Measurements from ENCODE around the gene DDX20.

The DDX20 gene

GRCh38 chr1:111731956-111732355 is 23.7 kb upstream of the DDX20 start:
- DNase-seq (ENCODE audit: insufficient read length, low spot score) (no peak), FAIRE-seq (no peak)
- no peak for TF ChIP-seq SPI1 (IDR thresholded peaks at IDR 0.05; ENCODE audit: low read depth, low read length)
- TF ChIP-seq PAX5 (IDR thresholded peaks at IDR 0.05; ENCODE audit: insufficient read depth, low read length, severe bottlenecking) = no peak
- no peak for TF ChIP-seq POLR2AphosphoS5 (IDR thresholded peaks at IDR 0.05; ENCODE audit: low read depth, low read length)
- TF ChIP-seq POU2F2 (IDR thresholded peaks at IDR 0.05; ENCODE audit: low read depth, low read length) = no peak
- no peak for TF ChIP-seq TAF1 (IDR thresholded peaks at IDR 0.05; ENCODE audit: low read depth, low read length)
- no peak for TF ChIP-seq POLR2A (IDR thresholded peaks at IDR 0.05; ENCODE audit: low read depth, low read length)

- FAIRE-seq (no peak), DNase-seq (ENCODE audit: insufficient read length, low spot score) (no peak)
- TF ChIP-seq PAX5 (IDR thresholded peaks at IDR 0.05; ENCODE audit: insufficient read depth, low read length, severe bottlenecking) (no peak), POU2F2 (IDR thresholded peaks at IDR 0.05; ENCODE audit: low read depth, low read length) (no peak), TAF1 (IDR thresholded peaks at IDR 0.05; ENCODE audit: low read depth, low read length) (no peak), POLR2AphosphoS5 (IDR thresholded peaks at IDR 0.05; ENCODE audit: low read depth, low read length) (no peak), POLR2A (IDR thresholded peaks at IDR 0.05; ENCODE audit: low read depth, low read length) (no peak), SPI1 (IDR thresholded peaks at IDR 0.05; ENCODE audit: low read depth, low read length) (no peak)
Measured at GRCh38 chr1:111732718-111733117, 23.0 kb upstream of the DDX20 start.

GRCh38 chr1:111733183-111733991 is 22.3 kb upstream of the DDX20 start:
- no peak for FAIRE-seq
- no peak for DNase-seq (ENCODE audit: insufficient read length, low spot score)
- TF ChIP-seq SPI1 (IDR thresholded peaks at IDR 0.05; ENCODE audit: low read depth, low read length) (no peak), POLR2A (IDR thresholded peaks at IDR 0.05; ENCODE audit: low read depth, low read length) (no peak), POU2F2 (IDR thresholded peaks at IDR 0.05; ENCODE audit: low read depth, low read length) (no peak), POLR2AphosphoS5 (IDR thresholded peaks at IDR 0.05; ENCODE audit: low read depth, low read length) (no peak), PAX5 (IDR thresholded peaks at IDR 0.05; ENCODE audit: insufficient read depth, low read length, severe bottlenecking) (no peak), TAF1 (IDR thresholded peaks at IDR 0.05; ENCODE audit: low read depth, low read length) (no peak)

GRCh38 chr1:111733992-111734341 is 21.7 kb upstream of the DDX20 start:
- FAIRE-seq = no peak
- TF ChIP-seq TAF1 (IDR thresholded peaks at IDR 0.05; ENCODE audit: low read depth, low read length) (no peak), POU2F2 (IDR thresholded peaks at IDR 0.05; ENCODE audit: low read depth, low read length) (no peak), SPI1 (IDR thresholded peaks at IDR 0.05; ENCODE audit: low read depth, low read length) (no peak), PAX5 (IDR thresholded peaks at IDR 0.05; ENCODE audit: insufficient read depth, low read length, severe bottlenecking) (no peak), POLR2A (IDR thresholded peaks at IDR 0.05; ENCODE audit: low read depth, low read length) (no peak), POLR2AphosphoS5 (IDR thresholded peaks at IDR 0.05; ENCODE audit: low read depth, low read length) (no peak)
- DNase-seq (ENCODE audit: insufficient read length, low spot score) = no peak

- no peak for FAIRE-seq
- TF ChIP-seq PAX5 (IDR thresholded peaks at IDR 0.05; ENCODE audit: insufficient read depth, low read length, severe bottlenecking) (no peak), TAF1 (IDR thresholded peaks at IDR 0.05; ENCODE audit: low read depth, low read length) (no peak)
- DNase-seq (ENCODE audit: insufficient read length, low spot score) = no peak
Measured at GRCh38 chr1:111734426-111734825, 21.3 kb upstream of the DDX20 start.

- TF ChIP-seq POU2F2 (IDR thresholded peaks at IDR 0.05; ENCODE audit: low read depth, low read length) (no peak), SPI1 (IDR thresholded peaks at IDR 0.05; ENCODE audit: low read depth, low read length) (no peak), POLR2AphosphoS5 (IDR thresholded peaks at IDR 0.05; ENCODE audit: low read depth, low read length) (no peak), PAX5 (IDR thresholded peaks at IDR 0.05; ENCODE audit: insufficient read depth, low read length, severe bottlenecking) (no peak), POLR2A (IDR thresholded peaks at IDR 0.05; ENCODE audit: low read depth, low read length) (no peak), TAF1 (IDR thresholded peaks at IDR 0.05; ENCODE audit: low read depth, low read length) (no peak)
- no peak for DNase-seq (ENCODE audit: insufficient read length, low spot score)
Measured at GRCh38 chr1:111734856-111735255, 20.8 kb upstream of the DDX20 start.

GRCh38 chr1:111735321-111735720 is 20.4 kb upstream of the DDX20 start:
- no peak for DNase-seq (ENCODE audit: insufficient read length, low spot score)
- FAIRE-seq = no peak
- no peak for TF ChIP-seq TAF1 (IDR thresholded peaks at IDR 0.05; ENCODE audit: low read depth, low read length)
- no peak for TF ChIP-seq POLR2A (IDR thresholded peaks at IDR 0.05; ENCODE audit: low read depth, low read length)
- TF ChIP-seq POLR2AphosphoS5 (IDR thresholded peaks at IDR 0.05; ENCODE audit: low read depth, low read length) = no peak
- TF ChIP-seq SPI1 (IDR thresholded peaks at IDR 0.05; ENCODE audit: low read depth, low read length) = no peak

More at GRCh38 chr1:111734856-111735255, 20.8 kb upstream of the DDX20 start:
- FAIRE-seq = no peak

- FAIRE-seq (no peak), DNase-seq (ENCODE audit: insufficient read length, low spot score) (no peak)
- no peak for TF ChIP-seq POLR2AphosphoS5 (IDR thresholded peaks at IDR 0.05; ENCODE audit: low read depth, low read length)
- TF ChIP-seq TAF1 (IDR thresholded peaks at IDR 0.05; ENCODE audit: low read depth, low read length) = no peak
- TF ChIP-seq SPI1 (IDR thresholded peaks at IDR 0.05; ENCODE audit: low read depth, low read length) = no peak
- no peak for TF ChIP-seq PAX5 (IDR thresholded peaks at IDR 0.05; ENCODE audit: insufficient read depth, low read length, severe bottlenecking)
- no peak for TF ChIP-seq POU2F2 (IDR thresholded peaks at IDR 0.05; ENCODE audit: low read depth, low read length)
- no peak for TF ChIP-seq POLR2A (IDR thresholded peaks at IDR 0.05; ENCODE audit: low read depth, low read length)
Measured at GRCh38 chr1:111735858-111736544, 19.7 kb upstream of the DDX20 start.

GRCh38 chr1:111736548-111737215 is 19.0 kb upstream of the DDX20 start:
- TF ChIP-seq TAF1 (IDR thresholded peaks at IDR 0.05; ENCODE audit: low read depth, low read length) (no peak), POU2F2 (IDR thresholded peaks at IDR 0.05; ENCODE audit: low read depth, low read length) (no peak), SPI1 (IDR thresholded peaks at IDR 0.05; ENCODE audit: low read depth, low read length) (no peak), PAX5 (IDR thresholded peaks at IDR 0.05; ENCODE audit: insufficient read depth, low read length, severe bottlenecking) (no peak), POLR2A (IDR thresholded peaks at IDR 0.05; ENCODE audit: low read depth, low read length) (no peak), POLR2AphosphoS5 (IDR thresholded peaks at IDR 0.05; ENCODE audit: low read depth, low read length) (no peak)
- DNase-seq (ENCODE audit: insufficient read length, low spot score) = no peak
- FAIRE-seq = no peak

All from GM12891 (cell line).